GM18498 (cell line): ENCODE data around the gene LGALS14.

Source experiments
- ATAC-seq: cut with Tn5 transposase; IDR thresholded peaks from one replicate; pipeline ENCODE4 v1.9.1; 2021; ENCODE audit warnings: mild to moderate bottlenecking, moderate library complexity; ENCODE audit not compliant: unreplicated experiment

The LGALS14 gene

GRCh38 chr19:39740395-39740794, 36.1 kb downstream of the LGALS14 start:
- ATAC-seq = no peak

DNA sequence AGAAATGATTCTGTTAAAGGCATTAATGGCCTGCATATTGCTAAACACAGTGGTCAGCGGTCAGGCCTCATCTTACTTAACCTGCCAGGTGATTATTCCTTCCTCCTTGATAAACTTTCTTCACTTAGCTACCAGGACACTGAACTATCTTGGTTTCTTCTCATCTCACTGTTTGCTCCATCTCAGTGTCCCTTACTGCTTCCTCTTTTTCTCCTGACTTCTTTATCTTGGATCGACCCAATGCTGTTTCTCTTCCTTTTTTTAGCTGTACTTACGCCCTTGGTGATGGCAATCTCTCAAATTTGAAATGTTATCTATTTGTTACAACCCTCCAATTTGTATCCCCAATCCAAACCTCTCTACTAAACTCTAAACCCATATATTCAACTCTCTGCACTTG, 41.4 kb downstream of the LGALS14 start:
- no peak for ATAC-seq

GRCh38 chr19:39746836-39747529, 42.7 kb downstream of the LGALS14 start:
- no peak for ATAC-seq

GRCh38 chr19:39749981-39750380, 45.7 kb downstream of the LGALS14 start:
- no peak for ATAC-seq

DNA sequence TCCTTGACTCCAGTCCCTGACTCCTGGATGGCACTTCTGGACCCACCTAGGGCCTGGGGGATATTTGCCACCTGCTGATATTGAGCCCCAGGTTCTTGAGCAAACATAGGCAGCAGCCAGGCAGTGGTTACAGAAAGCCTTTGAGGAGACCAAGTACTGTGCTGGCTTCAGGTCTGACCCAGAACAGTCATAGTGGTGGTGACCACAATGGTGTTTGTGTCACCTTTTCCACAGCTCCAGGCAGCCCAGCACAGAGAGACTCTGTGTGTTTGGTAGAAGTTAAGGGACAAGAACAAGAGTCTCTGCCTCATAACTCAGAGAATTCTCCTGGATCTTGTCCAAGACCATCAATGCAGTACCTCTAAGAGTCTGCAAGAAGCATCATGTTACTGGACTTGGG, 48.1 kb downstream of the LGALS14 start:
- no peak for ATAC-seq

DNA sequence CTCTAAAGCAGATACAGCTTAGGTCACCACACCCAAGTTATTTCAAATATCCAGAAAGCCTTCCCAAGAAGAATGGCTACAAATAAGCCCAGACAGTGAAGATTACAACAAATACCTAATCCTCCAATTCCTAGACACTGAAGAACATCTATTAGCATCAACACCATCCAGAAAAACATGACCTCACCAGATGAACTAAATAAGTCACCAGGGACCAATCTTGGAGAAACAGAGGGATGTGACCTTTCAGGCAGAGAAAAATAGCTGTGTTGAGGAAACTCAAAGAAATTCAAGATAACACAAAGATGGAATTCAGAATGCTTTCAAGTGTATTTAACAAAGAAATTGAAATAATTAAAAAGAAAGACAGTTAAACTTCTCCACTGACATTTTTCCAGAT, 48.5 kb downstream of the LGALS14 start:
- ATAC-seq = no peak

DNA sequence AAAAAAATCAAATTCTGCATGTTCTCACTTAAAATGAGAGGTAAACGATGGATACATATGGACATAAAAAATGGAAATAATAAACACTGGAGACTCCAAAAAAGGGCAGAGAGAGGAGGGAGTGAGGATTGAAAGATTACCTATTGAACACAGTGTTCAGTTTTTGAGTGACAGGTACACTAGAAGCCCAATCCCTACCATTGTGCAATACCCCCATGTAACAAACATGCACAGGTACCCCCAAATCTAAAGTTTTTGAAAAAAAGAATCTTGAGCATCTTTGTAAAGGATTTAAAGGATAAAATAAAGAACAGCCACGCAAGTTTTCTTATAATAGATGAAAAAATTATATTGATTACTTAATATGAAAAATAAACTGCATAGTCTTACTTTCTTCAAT, 50.3 kb downstream of the LGALS14 start:
- no peak for ATAC-seq

GRCh38 chr19:39754971-39755370, 50.7 kb downstream of the LGALS14 start:
- ATAC-seq = no peak
